Measurements from ENCODE around the gene TGIF2.

TGIF2 gene

DNA sequence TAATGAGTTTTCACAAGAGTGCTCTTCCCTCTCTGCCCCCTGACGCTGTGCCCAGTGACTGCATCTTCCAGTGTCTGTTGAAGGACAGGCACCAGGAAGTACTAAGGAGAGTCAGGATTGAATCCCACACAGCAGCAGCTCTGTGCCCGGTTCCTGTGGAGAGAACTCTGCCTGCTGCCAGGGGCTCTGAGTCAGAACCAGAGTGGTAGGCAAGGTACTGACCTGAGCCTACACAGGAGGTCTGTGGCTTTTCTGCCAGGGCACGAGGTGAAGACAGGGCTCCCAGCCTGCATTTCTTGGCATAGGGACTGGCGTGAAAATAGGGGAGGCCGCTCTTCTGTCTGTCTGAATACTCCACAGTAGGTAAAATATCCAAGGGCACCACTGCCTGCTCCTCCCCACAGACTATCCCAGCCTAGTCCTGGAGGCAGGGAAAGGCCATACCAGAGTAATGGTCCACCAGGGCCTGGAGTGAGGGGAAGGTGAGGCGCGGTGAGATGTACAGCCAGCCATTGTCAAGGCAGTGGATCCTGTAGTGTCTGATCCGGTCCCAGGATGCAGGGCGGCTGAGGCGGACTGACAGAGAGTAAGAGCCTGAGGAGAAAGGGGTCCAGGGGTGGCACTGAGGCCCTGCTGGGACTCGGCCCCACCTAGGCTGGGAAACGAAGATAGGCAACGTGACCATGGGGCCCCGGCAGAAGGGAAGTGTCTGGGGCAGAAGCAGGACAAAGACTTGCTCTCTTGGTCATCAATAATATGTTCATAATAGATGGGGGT, 41.6 kb downstream of the TGIF2 start:
- no peak for DNase-seq (ENCODE audit: low spot score)
- TF ChIP-seq CTCF (IDR thresholded peaks at IDR 0.05; ENCODE audit: borderline replicate concordance, control extremely low read depth, extremely low read depth, insufficient read depth, missing control alignments) = no peak
- in situ Hi-C loops (cut with MboI; ENCODE audit: low sequenced_read_pairs, unreplicated experiment) = no loop called here

DNA sequence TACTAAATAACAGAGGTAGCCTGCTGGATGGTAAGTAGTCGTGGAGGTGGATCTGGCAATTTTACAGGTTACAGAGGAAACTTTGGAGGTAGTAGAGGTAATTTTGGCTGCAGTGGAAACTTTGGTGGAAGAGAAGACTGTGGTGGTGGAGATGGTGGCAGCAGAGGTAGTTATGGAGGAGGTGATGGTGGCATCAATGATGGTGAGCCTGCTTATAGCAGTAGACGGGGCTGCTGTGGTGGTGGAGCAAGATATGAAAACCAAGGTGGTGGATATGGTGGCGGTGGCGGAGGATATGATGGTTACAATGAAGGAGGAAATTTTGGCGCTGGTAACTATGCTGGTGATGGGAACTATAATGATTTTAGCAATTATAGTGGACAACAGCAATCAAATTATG, 47.5 kb downstream of the TGIF2 start:
- no peak for TF ChIP-seq CTCF (IDR thresholded peaks at IDR 0.05; ENCODE audit: borderline replicate concordance, control extremely low read depth, extremely low read depth, insufficient read depth, missing control alignments)
- DNase-seq (ENCODE audit: low spot score) = no peak
- in situ Hi-C loops (cut with MboI; ENCODE audit: low sequenced_read_pairs, unreplicated experiment) = no loop called here

- DNase-seq (ENCODE audit: low spot score) = no peak
- TF ChIP-seq CTCF (IDR thresholded peaks at IDR 0.05; ENCODE audit: borderline replicate concordance, control extremely low read depth, extremely low read depth, insufficient read depth, missing control alignments) = no peak
- in situ Hi-C loops (cut with MboI; ENCODE audit: low sequenced_read_pairs, unreplicated experiment) = no loop called here
Measured at GRCh38 chr20:36623444-36623843, 50.0 kb downstream of the TGIF2 start.

GRCh38 chr20:36624068-36624943, 50.9 kb downstream of the TGIF2 start:
- in situ Hi-C loops (cut with MboI; ENCODE audit: low sequenced_read_pairs, unreplicated experiment) = no loop called here
- DNase-seq (ENCODE audit: low spot score) = no peak
- no peak for TF ChIP-seq CTCF (IDR thresholded peaks at IDR 0.05; ENCODE audit: borderline replicate concordance, control extremely low read depth, extremely low read depth, insufficient read depth, missing control alignments)

- in situ Hi-C loops (cut with MboI; ENCODE audit: low sequenced_read_pairs, unreplicated experiment) = no loop called here
- DNase-seq (ENCODE audit: low spot score) = no peak
- TF ChIP-seq CTCF (IDR thresholded peaks at IDR 0.05; ENCODE audit: borderline replicate concordance, control extremely low read depth, extremely low read depth, insufficient read depth, missing control alignments) = no peak
Measured at GRCh38 chr20:36624944-36625324, 51.5 kb downstream of the TGIF2 start.

- DNase-seq (ENCODE audit: low spot score) = no peak
- TF ChIP-seq CTCF (IDR thresholded peaks at IDR 0.05; ENCODE audit: borderline replicate concordance, control extremely low read depth, extremely low read depth, insufficient read depth, missing control alignments) = no peak
- in situ Hi-C loops (cut with MboI; ENCODE audit: low sequenced_read_pairs, unreplicated experiment) = no loop called here
Measured at GRCh38 chr20:36628076-36628475, 54.7 kb downstream of the TGIF2 start.

All from GM13976 (cell line).